Calu3 (cell line): ENCODE data around the gene DDX52. TPM values are rescaled to one million over a fixed set of nuclear protein-coding genes. Genes with fewer than 3 reads are reported as not detected.

Source experiments
- BruUV-seq: library from RNA; stranded (reverse); fragments of 400-500 nt; replicated peaks from 2 replicates; lab custom pipeline; 2021; lab: Mats Ljungman, UMichigan
- CTCF ChIA-PET: fragments of 300-600 bp; sonication (Branson Sonifier 250); formaldehyde crosslinking; loops from one replicate; lab custom pipeline; 2022; ENCODE audit warnings: antibody characterized with exemption; lab: Charles Lee
- DNase-seq: peaks from one replicate; pipeline ENCODE4 v3.0.0; 2022
- H3K27ac Mint-ChIP-seq: one replicate; pipeline ENCODE4 v1.8.0; 2022; ENCODE audit warnings: mixed read lengths; ENCODE audit not compliant: unreplicated experiment
- H3K27me3 Mint-ChIP-seq: one replicate; pipeline ENCODE4 v1.8.0; 2022; ENCODE audit warnings: mixed read lengths; ENCODE audit not compliant: unreplicated experiment
- H3K36me3 Mint-ChIP-seq: one replicate; pipeline ENCODE4 v1.8.0; 2022; ENCODE audit warnings: mild to moderate bottlenecking, moderate library complexity, mixed read lengths; ENCODE audit not compliant: insufficient read depth, unreplicated experiment
- H3K4me1 Mint-ChIP-seq: one replicate; pipeline ENCODE4 v1.8.0; 2022; ENCODE audit warnings: mild to moderate bottlenecking, low read depth, mixed read lengths; ENCODE audit not compliant: unreplicated experiment
- H3K4me3 Mint-ChIP-seq: one replicate; pipeline ENCODE4 v1.8.0; 2022; ENCODE audit warnings: mild to moderate bottlenecking, low read depth, moderate library complexity, mixed read lengths; ENCODE audit not compliant: unreplicated experiment
- H3K9me3 Mint-ChIP-seq: one replicate; pipeline ENCODE4 v1.8.0; 2022; ENCODE audit warnings: low read depth, mixed read lengths; ENCODE audit not compliant: unreplicated experiment
- CTCF ChIP-seq: fragments of 200-600 bp; IDR thresholded peaks from one replicate; pipeline ENCODE4 v1.8.0; 2022; ENCODE audit warnings: antibody characterized with exemption; ENCODE audit not compliant: unreplicated experiment
- intact Hi-C: fragments of 100-400 bp; cut with micrococcal nuclease; formaldehyde crosslinking; loops from one replicate; pipeline ENCODE4 v1.10.0; 2022; ENCODE audit not compliant: unreplicated experiment
- microRNA-seq: library from miRNA; unstranded; fragments of <30 nt; microRNA quantifications from one replicate; pipeline ENCODE4 v1.2.0, GENCODE V29; 2022
- total RNA-seq: library from RNA; stranded (reverse); gene quantifications from 2 replicates; pipeline ENCODE4 v1.2.3, GENCODE V29; 2022

DDX52 gene
- total RNA-seq, 1 experiment from 2014 or later: 137 TPM

GRCh38 chr17:37567137-37567536 lies 76.1 kb downstream of the DDX52 start:
- Mint-ChIP-seq H3K9me3 (no peaks in the 10 kb centered on the region), H3K27me3 (no peaks in the 10 kb centered on the region), H3K4me1 (no peaks in the 10 kb centered on the region), H3K4me3 (no peak overlapping the region), H3K27ac (no peak overlapping the region), H3K36me3 (peaks cover 55% of the 10 kb centered on the region)
- CTCF ChIA-PET: no interaction called here
- no peak for DNase-seq
- no TSS peak for BruUV-seq
- no peak for TF ChIP-seq CTCF
- intact Hi-C loops: no loop called here

GRCh38 chr17:37564252-37564651 lies 79.0 kb downstream of the DDX52 start:
- Mint-ChIP-seq H3K9me3 (no peaks in the 10 kb centered on the region), H3K27me3 (no peaks in the 10 kb centered on the region), H3K4me1 (no peaks in the 10 kb centered on the region), H3K36me3 (peaks cover 55% of the 10 kb centered on the region), H3K4me3 (no peak overlapping the region), H3K27ac (no peak overlapping the region)
- intact Hi-C loops: no loop called here
- CTCF ChIA-PET: interaction anchor here (1.0 to 1.4 kb wide), 2 partner anchors 16 to 252 kb away, joined by 3 to 4 read pairs; no protein-coding TSS in a partner anchor
- no peak for TF ChIP-seq CTCF
- no peak for DNase-seq
- no TSS peak for BruUV-seq

- no peak for TF ChIP-seq CTCF
- Mint-ChIP-seq H3K36me3 (peaks cover 45% of the 10 kb centered on the region), H3K4me3 (no peak overlapping the region), H3K27ac (no peak overlapping the region), H3K4me1 (no peaks in the 10 kb centered on the region), H3K27me3 (no peaks in the 10 kb centered on the region), H3K9me3 (no peaks in the 10 kb centered on the region)
- CTCF ChIA-PET: interaction anchor here (0.6 to 2.1 kb wide), 2 partner anchors 8 to 16 kb away, joined by 5 to 6 read pairs; no protein-coding TSS in a partner anchor
- intact Hi-C loops: loop anchor here (2.0 kb wide), 1 partner anchor 15 kb away; no protein-coding TSS in a partner anchor
- DNase-seq: no peak
- BruUV-seq: no TSS peak
These were observed 81.1 kb downstream of the DDX52 start for GRCh38 chr17:37562016-37562745.

Small RNAs within 50 kb of the gene (microRNA-seq; reads per million reads assigned to microRNA genes)
- not detected for gene MIR378J

Other genes with a start within 250 kb of the DDX52 start
- gene ACACA, start 236.6 kb downstream of the DDX52 start, total RNA-seq: 335 and 392 TPM in 2 replicates
- 97.6 and 102 TPM in 2 replicates for gene TADA2A, start 236.6 kb downstream of the DDX52 start, total RNA-seq
- 75.2 and 77.6 TPM in 2 replicates for gene DUSP14, start 153.6 kb downstream of the DDX52 start, total RNA-seq
- gene SYNRG, start 34.0 kb downstream of the DDX52 start, total RNA-seq: 127 and 130 TPM in 2 replicates
- 127 and 130 TPM in 2 replicates for gene HNF1B, start 101.6 kb upstream of the DDX52 start, total RNA-seq